A673 (cell line): ENCODE results near the gene RPS19. TPM values are rescaled to one million over a fixed set of nuclear protein-coding genes. Genes with fewer than 3 reads are reported as not detected.
A peak's percentile ranks its signal among the peaks of the same experiment; 100 is the strongest.

Experiments used
- BruUV-seq: library from RNA; stranded (reverse); fragments of 400-500 nt; replicated peaks from 2 replicates; lab custom pipeline; 2021; lab: Mats Ljungman, UMichigan
- CTCF ChIA-PET: fragments of 300-600 bp; sonication (Branson Sonifier 250); formaldehyde crosslinking; loops from one replicate; lab custom pipeline; 2022; ENCODE audit warnings: antibody characterized with exemption; lab: Charles Lee
- POLR2A ChIA-PET: fragments of 300-600 bp; sonication (Branson Sonifier 250); formaldehyde crosslinking; loops from one replicate; lab custom pipeline; 2022; ENCODE audit warnings: antibody characterized with exemption; ENCODE audit not compliant: low non-redundant PET; lab: Charles Lee
- DNase-seq: peaks from one replicate; pipeline ENCODE4 v3.0.0-alpha.2; 2015; ENCODE audit warnings: low spot score
- H3K27ac ChIP-seq: fragments of 200-600 bp; sonication (generic); 2 replicates; pipeline ENCODE4 v1.5.1; 2016; ENCODE audit warnings: mixed run types, low read depth, mild to moderate bottlenecking, mixed read lengths, antibody characterized with exemption, low read length; ENCODE audit not compliant: poor library complexity, severe bottlenecking
- H3K27me3 ChIP-seq: fragments of 200-600 bp; sonication (generic); replicated peaks from 2 replicates; pipeline ENCODE4 v1.6.1; 2017; ENCODE audit warnings: mixed run types, low read depth, mild to moderate bottlenecking, mixed read lengths, antibody characterized with exemption, low read length; ENCODE audit not compliant: insufficient read depth, poor library complexity
- H3K36me3 ChIP-seq: fragments of 200-600 bp; sonication (generic); 2 replicates; pipeline ENCODE4 v1.6.1; 2016; ENCODE audit warnings: mixed run types, mild to moderate bottlenecking, mixed read lengths, antibody characterized with exemption, low read length; ENCODE audit not compliant: insufficient read depth, poor library complexity, severe bottlenecking
- H3K4me1 ChIP-seq: fragments of 200-600 bp; sonication (generic); 2 replicates; pipeline ENCODE4 v1.6.1; 2017; ENCODE audit warnings: mixed run types, mild to moderate bottlenecking, mixed read lengths, antibody characterized with exemption, low read length; ENCODE audit not compliant: insufficient read depth, poor library complexity, severe bottlenecking
- H3K4me3 ChIP-seq: fragments of 200-600 bp; sonication (generic); 2 replicates; pipeline ENCODE4 v1.5.1; 2016; ENCODE audit warnings: low read depth, mixed run types, mild to moderate bottlenecking, mixed read lengths, low read length; ENCODE audit not compliant: poor library complexity, severe bottlenecking
- H3K9me3 ChIP-seq: fragments of 200-600 bp; sonication (generic); 2 replicates; pipeline ENCODE4 v1.6.1; 2016; ENCODE audit warnings: mixed run types, low read depth, mild to moderate bottlenecking, mixed read lengths, antibody characterized with exemption, low read length; ENCODE audit not compliant: poor library complexity, severe bottlenecking
- CTCF ChIP-seq: fragments of 300-800, 200-600 bp; sonication (generic); conservative IDR thresholded peaks from 2 replicates; pipeline ENCODE4 v1.5.1; 2017; ENCODE audit warnings: low read depth, mild to moderate bottlenecking, antibody characterized with exemption, low read length, moderate library complexity, mixed read lengths
- EZH2 ChIP-seq: fragments of 200-600 bp; sonication (generic); IDR thresholded peaks from 2 replicates; pipeline ENCODE4 v1.6.1; 2017; ENCODE audit warnings: borderline replicate concordance, low read depth, mild to moderate bottlenecking, mixed read lengths, antibody characterized with exemption, low read length; ENCODE audit not compliant: poor library complexity, severe bottlenecking
- intact Hi-C: fragments of 100-400 bp; cut with micrococcal nuclease; formaldehyde crosslinking; loops from one replicate; pipeline ENCODE4 v1.10.0; 2022; ENCODE audit not compliant: unreplicated experiment
- total RNA-seq: library from RNA; stranded (reverse); gene quantifications from 2 replicates; pipeline ENCODE4 v1.2.3, GENCODE V29; 2021

Gene RPS19
- total RNA-seq, 1 experiment from 2014 or later = 2,559 TPM

GRCh38 chr19:41879670-41880328 is 19.7 kb downstream of the RPS19 start:
- no peak for TF ChIP-seq EZH2
- no peak for TF ChIP-seq CTCF
- no peak overlapping the region for H3K4me3 ChIP-seq
- H3K36me3 ChIP-seq = no peaks in the 10 kb centered on the region
- peaks cover 65% of the 10 kb centered on the region for H3K4me1 ChIP-seq
- CTCF ChIA-PET = no interaction called here
- H3K27ac ChIP-seq = peak overlapping the region; percentile 90
- intact Hi-C loops = loop anchor here (2.0 to 5.0 kb wide), 3 partner anchors 53 to 153 kb away; no protein-coding TSS in a partner anchor
- TSS peak; percentile 24 for BruUV-seq
- POLR2A ChIA-PET = no interaction called here
- no peaks in the 10 kb centered on the region for H3K9me3 ChIP-seq
- no peaks in the 10 kb centered on the region for H3K27me3 ChIP-seq
- DNase-seq = peak; percentile 74

GRCh38 chr19:41880329-41880708 is 20.3 kb downstream of the RPS19 start:
- POLR2A ChIA-PET = interaction anchor here (0.7 kb wide), 1 partner anchor 28 kb away, joined by 9 read pairs; no protein-coding TSS in a partner anchor
- CTCF ChIA-PET = interaction anchor here (0.6 kb wide), 1 partner anchor 158 kb away, joined by 5 read pairs; no protein-coding TSS in a partner anchor

More at GRCh38 chr19:41880329-41880708, 20.3 kb downstream of the RPS19 start:
- H3K4me1 ChIP-seq = peaks cover 70% of the 10 kb centered on the region
- TF ChIP-seq EZH2 (no peak), CTCF (no peak)
- no peak overlapping the region for H3K4me3 ChIP-seq
- peak overlapping the region; percentile 91 for H3K27ac ChIP-seq
- intact Hi-C loops = loop anchor here (2.0 to 5.0 kb wide), 3 partner anchors 52 to 152 kb away; no protein-coding TSS in a partner anchor
- H3K36me3 ChIP-seq = no peaks in the 10 kb centered on the region
- no TSS peak for BruUV-seq
- DNase-seq = peak; percentile 88
- no peaks in the 10 kb centered on the region for H3K9me3 ChIP-seq
- no peaks in the 10 kb centered on the region for H3K27me3 ChIP-seq
